OCI-LY3 (cell line): ENCODE results near the gene PDXP.

Source experiments
- EZH2phosphoT487 ChIP-seq: fragments of 200-600 bp; shearing (Covaris generic); IDR thresholded peaks from 2 replicates; pipeline ENCODE4 v1.6.1; 2018; ENCODE audit warnings: antibody characterized with exemption, mixed run types, low read depth
- TF ChIP-seq, protein P1 (sequence below): fragments of 200-600, 300-600 bp; sonication (generic); IDR thresholded peaks from 2 replicates; pipeline ENCODE4 v1.5.1; 2014; ENCODE audit warnings: antibody characterized with exemption, low read length, low read depth

GRCh38 chr22:37634417-37634924, 24.1 kb upstream of the PDXP start:
- no peak for TF ChIP-seq EZH2phosphoT487
- TF ChIP-seq, protein P1, sequence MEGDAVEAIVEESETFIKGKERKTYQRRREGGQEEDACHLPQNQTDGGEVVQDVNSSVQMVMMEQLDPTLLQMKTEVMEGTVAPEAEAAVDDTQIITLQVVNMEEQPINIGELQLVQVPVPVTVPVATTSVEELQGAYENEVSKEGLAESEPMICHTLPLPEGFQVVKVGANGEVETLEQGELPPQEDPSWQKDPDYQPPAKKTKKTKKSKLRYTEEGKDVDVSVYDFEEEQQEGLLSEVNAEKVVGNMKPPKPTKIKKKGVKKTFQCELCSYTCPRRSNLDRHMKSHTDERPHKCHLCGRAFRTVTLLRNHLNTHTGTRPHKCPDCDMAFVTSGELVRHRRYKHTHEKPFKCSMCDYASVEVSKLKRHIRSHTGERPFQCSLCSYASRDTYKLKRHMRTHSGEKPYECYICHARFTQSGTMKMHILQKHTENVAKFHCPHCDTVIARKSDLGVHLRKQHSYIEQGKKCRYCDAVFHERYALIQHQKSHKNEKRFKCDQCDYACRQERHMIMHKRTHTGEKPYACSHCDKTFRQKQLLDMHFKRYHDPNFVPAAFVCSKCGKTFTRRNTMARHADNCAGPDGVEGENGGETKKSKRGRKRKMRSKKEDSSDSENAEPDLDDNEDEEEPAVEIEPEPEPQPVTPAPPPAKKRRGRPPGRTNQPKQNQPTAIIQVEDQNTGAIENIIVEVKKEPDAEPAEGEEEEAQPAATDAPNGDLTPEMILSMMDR: peak; percentile 44
